ENCODE data around the gene PRKCE. TPM values are rescaled to one million over a fixed set of nuclear protein-coding genes. Genes with fewer than 3 reads are reported as not detected.

Gene PRKCE
- total and polyA plus RNA-seq, 4 donors, result 2.5 to 38.6 (median 5.8) TPM

DNA sequence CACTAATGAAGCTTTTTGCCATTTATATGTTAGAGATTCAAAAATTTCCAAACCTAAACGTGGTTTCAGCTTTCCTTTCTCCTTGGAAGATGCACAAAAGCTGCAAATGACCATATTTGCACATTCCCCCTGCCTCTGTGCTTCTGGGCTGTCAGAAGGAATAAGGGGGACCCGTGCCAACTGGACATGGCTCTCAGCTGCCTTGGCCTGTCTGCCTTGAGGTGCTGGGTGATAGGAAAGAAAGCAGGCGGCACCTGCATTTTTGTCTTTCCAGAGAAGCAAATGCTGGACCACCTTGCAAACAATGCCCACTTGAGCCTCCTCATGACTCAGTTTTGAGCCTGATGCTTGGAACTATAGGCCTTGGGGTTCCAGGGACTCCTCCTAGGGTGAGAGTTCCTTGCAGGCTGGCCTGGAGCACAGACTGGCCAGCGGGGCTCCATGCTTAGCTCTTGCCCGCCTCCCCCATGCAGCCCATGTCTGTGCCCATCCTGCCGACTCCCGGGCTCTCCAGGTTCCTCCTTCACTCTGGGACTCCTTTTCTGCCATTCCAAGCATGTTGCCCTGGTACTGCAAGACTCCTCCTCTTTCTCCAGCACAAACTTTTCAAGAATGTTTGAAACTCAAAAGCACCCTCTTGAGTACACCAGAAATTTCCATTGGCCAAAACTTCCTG, 536.7 kb downstream of the PRKCE start:
- Histone ChIP-seq H3K4me3 (ENCODE audit: low read depth in 1 of 3, low read length in 3 of 3) (no peak overlapping the region), H3K9me3 (ENCODE audit: control insufficient read depth in 4 of 4, low read length in 3 of 4) (no peaks in the 10 kb centered on the region), H3K4me1 (ENCODE audit: control insufficient read depth in 4 of 4, insufficient read depth in 4 of 4, low read length in 3 of 4) (peaks cover 0 to 14% (median 6%) of the 10 kb centered on the region in 4 donors), H3K27ac (ENCODE audit: low read depth in 1 of 2, low read length in 2 of 2) (no peak overlapping the region), H3K27me3 (ENCODE audit: control insufficient read depth in 4 of 4, insufficient read depth in 4 of 4, low read length in 3 of 4) (no peaks in the 10 kb centered on the region), H3K36me3 (ENCODE audit: control insufficient read depth in 4 of 4, insufficient read depth in 3 of 4, low read depth in 1 of 4, low read length in 3 of 4) (peaks cover 0 to 8% (median 4%) of the 10 kb centered on the region in 4 donors), H3K9ac (ENCODE audit: low read depth in 1 of 2, low read length in 2 of 2) (no peak overlapping the region)
- DNase-seq (ENCODE audit: low spot score), result peak; percentile 27
- 95% methylated on average over 7 of the region's 7 CpGs for WGBS
- TF ChIP-seq FOXA2 (IDR thresholded peaks at IDR 0.05) (no peak), NR2F2 (IDR thresholded peaks at IDR 0.05) (no peak), HNF4A (conservative IDR thresholded peaks at IDR 0.05) (no peak)

DNA sequence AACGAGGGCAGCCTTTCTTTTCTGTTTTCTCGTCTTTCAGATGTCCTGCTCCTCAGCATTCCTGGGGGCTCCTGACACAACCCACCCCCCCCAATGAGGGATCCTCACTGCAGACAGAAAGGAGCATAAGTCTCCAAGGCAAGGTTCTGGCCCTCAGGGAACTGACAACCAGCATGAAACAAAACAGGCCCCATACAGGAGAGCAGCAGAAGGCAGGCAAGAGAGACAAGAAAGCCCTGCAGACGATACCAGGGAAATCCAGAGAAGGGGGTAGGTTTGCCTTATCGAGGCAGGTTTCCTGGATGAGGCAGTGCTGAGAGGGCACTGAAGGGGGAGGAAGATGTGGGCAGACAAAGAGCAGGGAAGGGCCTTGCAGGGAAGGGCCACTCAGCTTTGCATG, 541.9 kb downstream of the PRKCE start:
- Histone ChIP-seq H3K9me3 (ENCODE audit: control insufficient read depth in 4 of 4, low read length in 3 of 4) (no peaks in the 10 kb centered on the region), H3K36me3 (ENCODE audit: control insufficient read depth in 4 of 4, insufficient read depth in 3 of 4, low read depth in 1 of 4, low read length in 3 of 4) (no peaks in the 10 kb centered on the region), H3K4me1 (ENCODE audit: control insufficient read depth in 4 of 4, insufficient read depth in 4 of 4, low read length in 3 of 4) (no peaks in the 10 kb centered on the region), H3K4me3 (ENCODE audit: low read depth in 1 of 3, low read length in 3 of 3) (no peak overlapping the region), H3K9ac (ENCODE audit: low read depth in 1 of 2, low read length in 2 of 2) (no peak overlapping the region), H3K27ac (ENCODE audit: low read depth in 1 of 2, low read length in 2 of 2) (no peak overlapping the region), H3K27me3 (ENCODE audit: control insufficient read depth in 4 of 4, insufficient read depth in 4 of 4, low read length in 3 of 4) (no peaks in the 10 kb centered on the region)
- 80% methylated on average over 4 of the region's 4 CpGs for WGBS
- TF ChIP-seq HNF4G (IDR thresholded peaks at IDR 0.05), result no peak
- no peak for TF ChIP-seq FOXA1 (IDR thresholded peaks at IDR 0.05)
- TF ChIP-seq, protein P1, sequence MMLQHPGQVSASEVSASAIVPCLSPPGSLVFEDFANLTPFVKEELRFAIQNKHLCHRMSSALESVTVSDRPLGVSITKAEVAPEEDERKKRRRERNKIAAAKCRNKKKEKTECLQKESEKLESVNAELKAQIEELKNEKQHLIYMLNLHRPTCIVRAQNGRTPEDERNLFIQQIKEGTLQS (IDR thresholded peaks at IDR 0.05), result no peak
- TF ChIP-seq, protein P2, sequence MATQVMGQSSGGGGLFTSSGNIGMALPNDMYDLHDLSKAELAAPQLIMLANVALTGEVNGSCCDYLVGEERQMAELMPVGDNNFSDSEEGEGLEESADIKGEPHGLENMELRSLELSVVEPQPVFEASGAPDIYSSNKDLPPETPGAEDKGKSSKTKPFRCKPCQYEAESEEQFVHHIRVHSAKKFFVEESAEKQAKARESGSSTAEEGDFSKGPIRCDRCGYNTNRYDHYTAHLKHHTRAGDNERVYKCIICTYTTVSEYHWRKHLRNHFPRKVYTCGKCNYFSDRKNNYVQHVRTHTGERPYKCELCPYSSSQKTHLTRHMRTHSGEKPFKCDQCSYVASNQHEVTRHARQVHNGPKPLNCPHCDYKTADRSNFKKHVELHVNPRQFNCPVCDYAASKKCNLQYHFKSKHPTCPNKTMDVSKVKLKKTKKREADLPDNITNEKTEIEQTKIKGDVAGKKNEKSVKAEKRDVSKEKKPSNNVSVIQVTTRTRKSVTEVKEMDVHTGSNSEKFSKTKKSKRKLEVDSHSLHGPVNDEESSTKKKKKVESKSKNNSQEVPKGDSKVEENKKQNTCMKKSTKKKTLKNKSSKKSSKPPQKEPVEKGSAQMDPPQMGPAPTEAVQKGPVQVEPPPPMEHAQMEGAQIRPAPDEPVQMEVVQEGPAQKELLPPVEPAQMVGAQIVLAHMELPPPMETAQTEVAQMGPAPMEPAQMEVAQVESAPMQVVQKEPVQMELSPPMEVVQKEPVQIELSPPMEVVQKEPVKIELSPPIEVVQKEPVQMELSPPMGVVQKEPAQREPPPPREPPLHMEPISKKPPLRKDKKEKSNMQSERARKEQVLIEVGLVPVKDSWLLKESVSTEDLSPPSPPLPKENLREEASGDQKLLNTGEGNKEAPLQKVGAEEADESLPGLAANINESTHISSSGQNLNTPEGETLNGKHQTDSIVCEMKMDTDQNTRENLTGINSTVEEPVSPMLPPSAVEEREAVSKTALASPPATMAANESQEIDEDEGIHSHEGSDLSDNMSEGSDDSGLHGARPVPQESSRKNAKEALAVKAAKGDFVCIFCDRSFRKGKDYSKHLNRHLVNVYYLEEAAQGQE (IDR thresholded peaks at IDR 0.05), result no peak
- TF ChIP-seq, protein P3, sequence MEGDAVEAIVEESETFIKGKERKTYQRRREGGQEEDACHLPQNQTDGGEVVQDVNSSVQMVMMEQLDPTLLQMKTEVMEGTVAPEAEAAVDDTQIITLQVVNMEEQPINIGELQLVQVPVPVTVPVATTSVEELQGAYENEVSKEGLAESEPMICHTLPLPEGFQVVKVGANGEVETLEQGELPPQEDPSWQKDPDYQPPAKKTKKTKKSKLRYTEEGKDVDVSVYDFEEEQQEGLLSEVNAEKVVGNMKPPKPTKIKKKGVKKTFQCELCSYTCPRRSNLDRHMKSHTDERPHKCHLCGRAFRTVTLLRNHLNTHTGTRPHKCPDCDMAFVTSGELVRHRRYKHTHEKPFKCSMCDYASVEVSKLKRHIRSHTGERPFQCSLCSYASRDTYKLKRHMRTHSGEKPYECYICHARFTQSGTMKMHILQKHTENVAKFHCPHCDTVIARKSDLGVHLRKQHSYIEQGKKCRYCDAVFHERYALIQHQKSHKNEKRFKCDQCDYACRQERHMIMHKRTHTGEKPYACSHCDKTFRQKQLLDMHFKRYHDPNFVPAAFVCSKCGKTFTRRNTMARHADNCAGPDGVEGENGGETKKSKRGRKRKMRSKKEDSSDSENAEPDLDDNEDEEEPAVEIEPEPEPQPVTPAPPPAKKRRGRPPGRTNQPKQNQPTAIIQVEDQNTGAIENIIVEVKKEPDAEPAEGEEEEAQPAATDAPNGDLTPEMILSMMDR (IDR thresholded peaks at IDR 0.05; ENCODE audit: low read depth, low read length, missing input control), result no peak
- TF ChIP-seq GABPA (IDR thresholded peaks at IDR 0.05 in 1 of 2, conservative IDR thresholded peaks at IDR 0.05 in 1 of 2), result no peak
- no peak for TF ChIP-seq JUND (IDR thresholded peaks at IDR 0.05)
- no peak for TF ChIP-seq EGR1 (IDR thresholded peaks at IDR 0.05; ENCODE audit: low read depth in 2 of 2)
- DNase-seq (ENCODE audit: low spot score), result peak; percentile 26

DNA sequence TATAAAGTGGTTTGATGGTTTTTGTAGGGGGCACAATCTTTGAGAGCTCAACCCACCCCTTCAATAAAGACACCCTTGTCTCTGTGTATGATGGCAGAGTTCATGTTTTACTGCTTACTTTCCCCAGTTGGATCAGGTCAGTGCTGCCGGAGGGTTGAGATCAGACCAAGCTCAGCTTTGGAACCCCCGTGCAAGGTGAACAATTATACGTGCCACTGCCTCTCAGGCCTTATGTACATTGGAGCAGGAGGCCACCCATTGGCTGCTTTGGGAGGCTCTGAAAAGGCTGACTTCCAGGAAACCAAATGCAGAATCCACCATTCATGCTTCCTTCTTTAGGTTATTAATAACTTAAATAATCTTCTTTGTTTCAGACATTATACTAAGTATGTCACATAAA, 542.4 kb downstream of the PRKCE start:
- 95% methylated on average over 3 of the region's 3 CpGs for WGBS
- Histone ChIP-seq H3K36me3 (ENCODE audit: control insufficient read depth in 4 of 4, insufficient read depth in 3 of 4, low read depth in 1 of 4, low read length in 3 of 4) (no peaks in the 10 kb centered on the region), H3K27me3 (ENCODE audit: control insufficient read depth in 4 of 4, insufficient read depth in 4 of 4, low read length in 3 of 4) (no peaks in the 10 kb centered on the region), H3K9me3 (ENCODE audit: control insufficient read depth in 4 of 4, low read length in 3 of 4) (no peaks in the 10 kb centered on the region), H3K4me1 (ENCODE audit: control insufficient read depth in 4 of 4, insufficient read depth in 4 of 4, low read length in 3 of 4) (no peaks in the 10 kb centered on the region), H3K27ac (ENCODE audit: low read depth in 1 of 2, low read length in 2 of 2) (no peak overlapping the region), H3K4me3 (ENCODE audit: low read depth in 1 of 3, low read length in 3 of 3) (no peak overlapping the region), H3K9ac (ENCODE audit: low read depth in 1 of 2, low read length in 2 of 2) (no peak overlapping the region)
- DNase-seq (ENCODE audit: low spot score), result peak; percentile 24
- TF ChIP-seq NR2F2 (IDR thresholded peaks at IDR 0.05) (no peak), FOXA1 (IDR thresholded peaks at IDR 0.05) (no peak), FOXA2 (IDR thresholded peaks at IDR 0.05) (no peak), TAF1 (conservative IDR thresholded peaks at IDR 0.05) (no peak), GABPA (IDR thresholded peaks at IDR 0.05 in 1 of 2, conservative IDR thresholded peaks at IDR 0.05 in 1 of 2) (no peak), YY1 (IDR thresholded peaks at IDR 0.05) (no peak), HNF4G (IDR thresholded peaks at IDR 0.05) (no peak), RXRA (IDR thresholded peaks at IDR 0.05) (no peak), SP1 (IDR thresholded peaks at IDR 0.05) (no peak), HNF4A (conservative IDR thresholded peaks at IDR 0.05) (no peak)
- TF ChIP-seq, protein P3 (IDR thresholded peaks at IDR 0.05; ENCODE audit: low read depth, low read length, missing input control), result no peak
- TF ChIP-seq, protein P4, sequence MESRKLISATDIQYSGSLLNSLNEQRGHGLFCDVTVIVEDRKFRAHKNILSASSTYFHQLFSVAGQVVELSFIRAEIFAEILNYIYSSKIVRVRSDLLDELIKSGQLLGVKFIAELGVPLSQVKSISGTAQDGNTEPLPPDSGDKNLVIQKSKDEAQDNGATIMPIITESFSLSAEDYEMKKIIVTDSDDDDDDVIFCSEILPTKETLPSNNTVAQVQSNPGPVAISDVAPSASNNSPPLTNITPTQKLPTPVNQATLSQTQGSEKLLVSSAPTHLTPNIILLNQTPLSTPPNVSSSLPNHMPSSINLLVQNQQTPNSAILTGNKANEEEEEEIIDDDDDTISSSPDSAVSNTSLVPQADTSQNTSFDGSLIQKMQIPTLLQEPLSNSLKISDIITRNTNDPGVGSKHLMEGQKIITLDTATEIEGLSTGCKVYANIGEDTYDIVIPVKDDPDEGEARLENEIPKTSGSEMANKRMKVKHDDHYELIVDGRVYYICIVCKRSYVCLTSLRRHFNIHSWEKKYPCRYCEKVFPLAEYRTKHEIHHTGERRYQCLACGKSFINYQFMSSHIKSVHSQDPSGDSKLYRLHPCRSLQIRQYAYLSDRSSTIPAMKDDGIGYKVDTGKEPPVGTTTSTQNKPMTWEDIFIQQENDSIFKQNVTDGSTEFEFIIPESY (IDR thresholded peaks at IDR 0.05), result no peak
- TF ChIP-seq, protein P5, sequence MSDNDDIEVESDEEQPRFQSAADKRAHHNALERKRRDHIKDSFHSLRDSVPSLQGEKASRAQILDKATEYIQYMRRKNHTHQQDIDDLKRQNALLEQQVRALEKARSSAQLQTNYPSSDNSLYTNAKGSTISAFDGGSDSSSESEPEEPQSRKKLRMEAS (IDR thresholded peaks at IDR 0.05), result no peak

Measured in liver (tissue), 9 donors.